Fibroblast of pulmonary artery (primary cell): ENCODE measurements around the gene XCR1.
"Not testable (repeated sequence)": the region's sequence is repeated elsewhere in the genome, so short reads cannot be mapped to it uniquely, and the experiment has no call there.

ENCODE experiments used
- DNase-seq: peaks from one replicate; pipeline ENCODE4 v3.0.0-alpha.2; 2010; ENCODE audit warnings: low read depth
- H3K4me3 ChIP-seq: replicated peaks from 2 replicates; pipeline ENCODE4 v1.5.1; 2011; ENCODE audit warnings: low read depth, mild to moderate bottlenecking, control low read depth, low read length, moderate library complexity
- CTCF ChIP-seq: IDR thresholded peaks from 2 replicates; pipeline ENCODE4 v1.5.1; 2011; ENCODE audit warnings: mild to moderate bottlenecking, control low read depth, low read length, inconsistent platforms; ENCODE audit errors: missing control alignments

The XCR1 gene

GRCh38 chr3:46001178-46001577 lies 26.1 kb downstream of the XCR1 start:
- no peak overlapping the region for H3K4me3 ChIP-seq
- no peak for TF ChIP-seq CTCF
- DNase-seq, result no peak

- no peak overlapping the region for H3K4me3 ChIP-seq
- TF ChIP-seq CTCF, result no peak
- DNase-seq, result no peak
Measured at GRCh38 chr3:45997942-45998341, 29.3 kb downstream of the XCR1 start.

- H3K4me3 ChIP-seq, DNase-seq: not testable (repeated sequence)
Measured at GRCh38 chr3:45997499-45997898, 29.8 kb downstream of the XCR1 start.

GRCh38 chr3:45995236-45996192 lies 31.8 kb downstream of the XCR1 start, which contains the start of gene FYCO1:
Gene FYCO1 (minus strand): TSS chr3:45995824. CDS start chr3:45984910, 10,914 bp downstream.
- no peak for TF ChIP-seq CTCF
- H3K4me3 ChIP-seq, result peak within 1 kb of the TSS; percentile 92
- DNase-seq, result peak; percentile 89

DNA sequence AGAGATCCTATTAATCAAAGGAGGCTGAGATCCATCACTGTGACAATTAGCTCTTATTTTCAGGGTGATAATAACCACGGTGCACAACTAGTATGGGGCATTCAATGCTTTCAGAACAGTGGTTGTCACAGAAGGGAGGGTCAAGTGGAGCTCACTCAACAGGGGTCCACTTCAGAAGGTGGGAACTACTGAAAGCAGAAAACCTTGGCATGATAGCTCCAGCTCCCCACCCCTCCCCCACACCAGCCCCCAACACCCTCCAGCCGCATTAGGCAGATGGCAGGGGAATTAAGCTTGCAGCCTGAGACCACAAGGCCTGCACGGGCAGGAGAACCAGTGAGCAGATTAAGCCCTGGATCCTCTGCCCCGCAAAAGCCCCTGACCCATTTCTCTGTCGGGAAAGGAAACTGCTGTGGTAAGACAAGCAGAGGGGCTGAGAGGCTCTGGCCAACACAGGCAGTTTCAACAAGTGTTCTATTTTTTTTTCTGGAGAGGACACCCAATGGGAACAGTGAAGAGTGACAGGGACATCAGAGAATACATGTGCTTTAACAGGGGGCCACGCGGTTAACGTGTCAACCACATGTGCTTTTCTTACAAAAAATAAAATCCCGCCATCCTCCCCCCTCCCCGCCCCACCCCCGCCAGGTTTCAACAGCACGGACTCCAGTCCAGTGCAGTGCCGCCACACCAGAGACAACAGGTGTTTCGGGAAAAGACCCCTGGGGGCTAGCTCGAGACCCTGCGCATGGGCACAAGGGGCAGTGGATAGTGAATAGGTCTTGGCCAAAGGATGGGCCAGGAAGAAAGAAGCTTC lies 32.7 kb downstream of the XCR1 start:
- DNase-seq, result no peak
- TF ChIP-seq CTCF, result no peak
- peak overlapping the region; percentile 92 for H3K4me3 ChIP-seq

DNA sequence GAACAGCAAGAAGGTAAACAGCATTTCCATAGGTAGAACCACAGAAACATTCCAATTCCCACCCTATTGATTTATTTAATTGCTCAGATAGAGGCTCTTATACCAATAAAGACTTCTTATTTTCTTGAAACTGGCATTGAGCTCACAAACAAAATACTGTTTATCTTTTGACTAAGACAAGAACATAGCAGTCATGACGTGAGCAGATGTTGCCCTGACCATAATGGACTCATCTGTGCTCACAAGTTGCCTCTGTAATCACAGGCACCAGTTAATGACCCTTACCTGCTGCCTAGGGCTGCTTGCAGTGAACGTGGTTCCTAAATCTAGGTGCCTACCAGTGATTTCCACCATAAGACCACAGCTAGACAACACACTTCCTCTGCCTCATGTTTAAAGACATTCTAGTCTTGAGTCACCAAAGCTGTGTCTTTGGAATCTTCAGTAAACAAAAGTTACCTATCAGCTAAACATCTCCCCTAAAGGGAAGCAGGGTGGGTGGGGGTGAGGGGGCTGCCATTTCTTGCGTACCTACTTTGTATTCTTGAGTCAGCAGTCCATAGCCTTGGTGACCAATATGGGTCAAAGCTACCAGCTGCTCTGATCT lies 33.8 kb downstream of the XCR1 start:
- no peak overlapping the region for H3K4me3 ChIP-seq
- DNase-seq, result no peak
- no peak for TF ChIP-seq CTCF

- no peak for TF ChIP-seq CTCF
- peak; percentile 41 for DNase-seq
- no peak overlapping the region for H3K4me3 ChIP-seq
Measured at GRCh38 chr3:45992821-45993221, 34.5 kb downstream of the XCR1 start.
